COLO829 (cell line): ENCODE measurements around the gene FAM241A.

Experiments
- DNase-seq: peaks from one replicate; pipeline ENCODE4 v3.0.0; 2012; ENCODE audit warnings: low spot score

FAM241A gene

DNA sequence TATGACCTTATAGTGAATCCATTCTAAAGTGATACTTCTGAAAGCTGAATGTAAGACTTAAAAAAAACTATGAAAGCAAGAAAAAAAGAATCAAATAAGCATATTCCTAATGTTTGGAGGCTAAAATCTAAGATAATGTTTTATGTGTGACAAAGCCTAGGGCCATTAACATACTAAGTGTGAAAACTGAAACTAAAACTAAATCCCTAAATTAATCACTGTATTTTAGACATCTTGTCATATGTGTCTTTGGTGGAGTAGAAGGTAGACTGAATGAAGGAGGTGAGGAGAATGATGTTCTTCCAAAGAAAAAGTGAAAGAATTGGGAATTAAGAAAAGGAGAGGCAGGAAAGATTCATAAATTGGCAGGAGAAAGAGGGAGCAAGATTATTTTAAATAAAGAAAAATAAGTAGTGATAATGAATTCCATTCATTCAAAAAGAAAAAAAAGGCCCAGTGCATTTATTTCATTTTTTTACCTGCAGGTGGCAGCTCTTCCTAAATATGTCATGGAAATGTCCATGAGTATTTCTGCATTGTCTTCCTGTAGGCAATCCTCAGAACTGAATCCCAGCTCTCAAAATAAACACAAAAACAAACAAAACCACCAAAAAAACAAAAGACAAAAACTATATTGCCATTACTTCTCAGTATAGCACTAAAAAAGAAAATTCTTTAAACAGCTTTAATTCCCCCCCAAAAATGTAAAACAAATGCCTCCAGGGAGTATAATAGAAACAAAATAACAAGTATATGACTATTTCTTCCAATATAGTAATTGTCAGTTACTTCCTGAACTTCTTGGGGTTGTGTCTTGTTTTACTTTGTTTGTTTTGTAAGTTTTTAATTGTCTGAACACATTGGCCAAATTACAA lies 69.4 kb downstream of the FAM241A start:
- peak; percentile 60 for DNase-seq

DNA sequence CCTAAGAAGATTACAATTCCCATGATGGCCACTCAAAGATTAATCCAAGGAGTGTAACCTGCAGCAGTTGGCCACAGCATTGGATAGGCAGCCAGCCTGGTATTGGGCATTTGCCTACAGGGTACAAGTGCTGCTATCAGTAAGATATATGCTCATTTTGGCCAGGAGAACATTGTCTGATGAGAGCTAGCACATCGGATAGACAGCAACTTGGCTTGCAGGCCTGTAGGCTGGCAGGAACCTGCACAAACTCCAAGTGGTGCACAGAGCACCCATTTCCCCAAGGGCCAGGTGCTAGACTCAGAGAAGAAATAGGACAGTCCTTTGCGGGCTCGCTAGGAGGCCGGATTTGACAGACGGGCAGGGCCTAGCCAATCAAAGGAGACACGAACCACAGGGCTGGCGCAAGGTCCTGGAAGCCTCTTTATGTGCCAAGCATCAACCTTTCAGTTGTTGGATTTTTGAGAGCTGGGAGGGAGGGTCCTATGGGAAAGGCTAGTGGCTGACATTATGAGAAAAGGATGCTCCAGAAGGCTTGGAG lies 74.6 kb downstream of the FAM241A start:
- no peak for DNase-seq

DNA sequence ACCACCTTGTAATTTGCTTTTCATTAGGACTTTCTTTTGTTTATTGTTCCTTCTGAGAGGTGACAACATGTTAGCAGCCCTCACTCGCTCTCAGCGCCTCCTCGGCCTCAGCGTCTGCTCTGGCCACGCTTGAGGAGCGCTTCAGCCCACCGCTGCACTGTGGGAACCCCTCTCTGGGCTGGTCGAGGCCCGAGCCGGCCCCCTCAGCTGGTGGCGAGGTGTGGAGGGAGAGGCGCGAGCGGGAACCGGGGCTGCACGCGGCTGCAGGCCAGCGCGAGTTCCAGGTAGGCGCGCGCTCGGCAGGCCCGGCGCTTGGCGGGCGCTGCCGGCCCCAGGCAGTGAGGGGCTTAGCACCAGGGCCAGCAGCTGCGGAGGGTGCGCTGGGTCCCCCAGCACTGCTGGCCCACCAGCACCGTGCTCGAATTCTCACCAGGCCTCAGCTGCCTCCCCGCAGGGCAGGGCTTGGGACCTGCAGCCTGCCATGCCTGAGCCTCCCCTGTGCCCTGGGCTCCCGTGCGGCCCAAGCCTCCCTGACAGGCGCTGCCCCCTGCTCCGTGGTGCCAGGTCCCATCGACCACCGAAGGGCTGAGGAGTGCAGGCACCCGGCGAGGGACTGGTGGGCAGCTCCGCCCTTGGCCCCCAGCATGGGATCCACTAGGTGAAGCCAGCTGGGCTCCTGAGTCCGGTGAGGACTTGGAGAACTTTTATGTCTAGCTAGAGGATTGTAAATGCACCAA lies 77.1 kb downstream of the FAM241A start:
- DNase-seq: no peak

DNA sequence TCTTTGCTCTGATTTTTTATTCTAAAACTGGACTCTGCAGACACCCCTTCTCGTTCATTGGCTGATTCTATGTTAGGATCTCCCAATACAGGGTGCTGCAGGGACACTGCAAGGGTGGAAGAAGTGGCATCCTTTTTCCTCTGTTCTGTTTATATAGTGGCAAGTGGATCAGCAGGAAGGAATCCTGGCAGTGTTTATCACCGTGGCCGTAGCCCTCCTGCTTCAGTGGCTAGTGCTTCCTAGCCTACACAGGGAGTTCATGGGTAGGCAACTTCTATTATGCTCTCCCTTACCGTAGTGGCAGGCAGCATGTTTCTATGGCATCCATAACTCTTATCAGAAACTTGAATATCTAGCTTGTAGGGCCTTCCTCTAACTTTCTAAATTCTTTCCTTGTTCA lies 79.9 kb downstream of the FAM241A start:
- DNase-seq: no peak

- peak; percentile 98 for DNase-seq
Measured at GRCh38 chr4:112230879-112231778, 85.9 kb downstream of the FAM241A start.

DNA sequence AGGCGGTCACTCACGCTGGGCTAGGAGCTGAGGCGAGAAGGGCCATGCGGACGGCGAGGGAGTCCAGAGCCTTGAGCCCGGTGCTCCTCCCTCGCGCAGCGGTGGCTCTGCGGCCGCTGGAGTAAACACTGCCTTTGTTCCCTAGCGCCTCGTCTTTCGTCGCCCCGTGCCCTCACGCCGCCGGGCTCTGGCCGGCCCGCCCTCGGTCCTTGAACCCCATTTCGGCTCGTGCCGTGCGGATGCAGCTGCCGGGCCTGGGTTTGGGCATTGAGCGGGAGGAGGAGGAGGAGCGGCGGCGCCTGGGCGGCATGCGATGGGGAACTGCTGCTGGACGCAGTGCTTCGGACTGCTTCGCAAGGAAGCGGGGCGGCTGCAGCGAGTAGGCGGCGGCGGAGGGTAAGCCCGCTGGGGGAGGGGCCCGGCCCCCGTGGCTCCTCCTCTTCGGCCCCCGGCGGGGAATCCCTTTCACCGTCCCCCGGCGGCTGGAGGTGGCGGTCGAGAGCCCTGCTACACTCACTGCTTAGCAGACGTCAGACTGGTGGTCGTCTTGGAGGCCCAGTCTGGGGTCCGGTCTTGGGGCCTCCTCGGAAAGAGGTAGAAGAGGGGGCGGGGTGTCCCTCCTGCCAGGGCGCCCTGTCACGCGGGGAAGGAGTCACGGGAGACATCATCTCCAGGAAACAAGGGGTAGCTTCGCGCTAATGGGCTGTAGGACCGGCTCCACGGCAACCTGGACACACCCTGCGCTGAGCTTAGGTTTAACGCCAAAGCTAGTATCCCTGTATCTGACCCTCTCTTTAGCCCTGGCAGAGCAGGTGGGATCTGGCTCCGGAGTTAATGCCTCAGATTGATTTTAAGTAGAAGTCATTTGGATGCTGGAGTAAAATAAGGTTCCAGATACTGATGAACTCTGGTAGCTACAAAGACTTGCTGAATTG lies 86.8 kb downstream of the FAM241A start, which contains the start of gene AP1AR:
AP1AR (plus strand) TSS at position 9 of the 935 bp plus-strand sequence; CDS start at position 314, 305 bp downstream.
- DNase-seq: peak; percentile 69

- DNase-seq: peak; percentile 77
Measured at GRCh38 chr4:112234952-112235609, 89.8 kb downstream of the FAM241A start.

- no peak for DNase-seq
Measured at GRCh38 chr4:112236040-112236439, 90.8 kb downstream of the FAM241A start.

DNA sequence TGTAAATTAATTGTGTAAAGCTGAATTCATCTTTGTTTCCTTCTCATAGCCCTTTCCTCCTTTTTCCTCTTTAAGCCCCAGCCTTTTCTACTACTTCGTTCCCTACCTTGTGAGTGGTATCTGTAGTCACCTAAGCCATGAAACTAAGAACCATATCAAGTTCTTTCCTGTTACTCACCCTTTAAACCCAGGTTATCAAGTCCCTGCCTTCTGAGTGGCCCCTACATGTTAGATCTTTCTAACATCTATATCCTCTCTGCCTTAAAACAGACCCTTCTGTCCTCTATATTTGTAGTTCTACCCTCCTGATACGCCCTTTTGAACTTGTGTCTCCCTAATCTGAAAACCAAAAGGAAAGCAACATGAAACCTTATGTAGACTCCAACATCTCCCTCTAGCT lies 93.6 kb downstream of the FAM241A start:
- DNase-seq: no peak
